ENCODE measurements around the gene AKAP6.

Gene AKAP6

GRCh38 chr14:32524609-32525375 is 195.7 kb downstream of the AKAP6 start:
- no peak for DNase-seq (ENCODE audit: low read depth in 1 of 2, low spot score in 1 of 2)

GRCh38 chr14:32525591-32525990 is 196.5 kb downstream of the AKAP6 start:
- no peak for DNase-seq (ENCODE audit: low read depth in 1 of 2, low spot score in 1 of 2)

- DNase-seq (ENCODE audit: low read depth in 1 of 2, low spot score in 1 of 2) = no peak
These were observed 201.7 kb downstream of the AKAP6 start for GRCh38 chr14:32530800-32531199.

GRCh38 chr14:32531942-32532515 is 202.9 kb downstream of the AKAP6 start:
- DNase-seq (ENCODE audit: low read depth in 1 of 2, low spot score in 1 of 2) = no peak

- no peak for DNase-seq (ENCODE audit: low read depth in 1 of 2, low spot score in 1 of 2)
These were observed 205.0 kb downstream of the AKAP6 start for GRCh38 chr14:32534145-32534544.

- DNase-seq (ENCODE audit: low read depth in 1 of 2, low spot score in 1 of 2) = no peak
These were observed 207.1 kb downstream of the AKAP6 start for GRCh38 chr14:32536175-32536574.

GRCh38 chr14:32537166-32537565 is 208.1 kb downstream of the AKAP6 start:
- no peak for DNase-seq (ENCODE audit: low read depth in 1 of 2, low spot score in 1 of 2)

- no peak for DNase-seq (ENCODE audit: low read depth in 1 of 2, low spot score in 1 of 2)
These were observed 213.4 kb downstream of the AKAP6 start for GRCh38 chr14:32542507-32542906.

GRCh38 chr14:32545095-32545494 is 216.0 kb downstream of the AKAP6 start:
- no peak for DNase-seq (ENCODE audit: low read depth in 1 of 2, low spot score in 1 of 2)

GRCh38 chr14:32545506-32546210 is 216.6 kb downstream of the AKAP6 start:
- DNase-seq (ENCODE audit: low read depth in 1 of 2, low spot score in 1 of 2) = no peak

- no peak for DNase-seq (ENCODE audit: low read depth in 1 of 2, low spot score in 1 of 2)
These were observed 217.1 kb downstream of the AKAP6 start for GRCh38 chr14:32546246-32546645.

- no peak for DNase-seq (ENCODE audit: low read depth in 1 of 2, low spot score in 1 of 2)
These were observed 223.7 kb downstream of the AKAP6 start for GRCh38 chr14:32552766-32553165.

GRCh38 chr14:32559048-32559447 is 229.9 kb downstream of the AKAP6 start:
- no peak for DNase-seq (ENCODE audit: low read depth in 1 of 2, low spot score in 1 of 2)

- no peak for DNase-seq (ENCODE audit: low read depth in 1 of 2, low spot score in 1 of 2)
These were observed 230.5 kb downstream of the AKAP6 start for GRCh38 chr14:32559590-32559989.

GRCh38 chr14:32560209-32560857 is 231.2 kb downstream of the AKAP6 start:
- no peak for DNase-seq (ENCODE audit: low read depth in 1 of 2, low spot score in 1 of 2)

GRCh38 chr14:32561520-32561919 is 232.4 kb downstream of the AKAP6 start:
- no peak for DNase-seq (ENCODE audit: low read depth in 1 of 2, low spot score in 1 of 2)

- DNase-seq (ENCODE audit: low read depth in 1 of 2, low spot score in 1 of 2) = no peak
These were observed 235.5 kb downstream of the AKAP6 start for GRCh38 chr14:32564596-32564995.

GRCh38 chr14:32565256-32565655 is 236.2 kb downstream of the AKAP6 start:
- DNase-seq (ENCODE audit: low read depth in 1 of 2, low spot score in 1 of 2) = no peak

- no peak for DNase-seq (ENCODE audit: low read depth in 1 of 2, low spot score in 1 of 2)
These were observed 238.7 kb downstream of the AKAP6 start for GRCh38 chr14:32567543-32568384.

- DNase-seq (ENCODE audit: low read depth in 1 of 2, low spot score in 1 of 2) = no peak
These were observed 242.5 kb downstream of the AKAP6 start for GRCh38 chr14:32571551-32571950.
